Mesendoderm (in vitro differentiated cells): ENCODE measurements around the gene CENPM. TPM values are rescaled to one million over a fixed set of nuclear protein-coding genes. Genes with fewer than 3 reads are reported as not detected.

Experiments
- DNase-seq: peaks from one replicate; pipeline ENCODE4 v3.0.0; 2013
- H2AK5ac ChIP-seq: 2 replicates; pipeline ENCODE4 v1.6.1; 2013; ENCODE audit warnings: low read length, inconsistent platforms
- H2BK120ac ChIP-seq: 2 replicates; pipeline ENCODE4 v1.6.1; 2013; ENCODE audit warnings: low read depth, mild to moderate bottlenecking, low read length, moderate library complexity, mixed read lengths
- H2BK15ac ChIP-seq: replicated peaks from 2 replicates; pipeline ENCODE4 v1.6.1; 2013; ENCODE audit warnings: low read depth, mild to moderate bottlenecking, moderate library complexity
- H2BK5ac ChIP-seq: 2 replicates; pipeline ENCODE4 v1.6.1; 2013; ENCODE audit warnings: low read length, inconsistent platforms
- H3K18ac ChIP-seq: 2 replicates; pipeline ENCODE4 v1.6.1; 2013; ENCODE audit warnings: mild to moderate bottlenecking, low read length, mixed read lengths
- H3K23ac ChIP-seq: one replicate; pipeline ENCODE4 v1.6.1; 2013; ENCODE audit warnings: low read length
- H3K27ac ChIP-seq: 2 replicates; pipeline ENCODE4 v1.5.1; 2013; ENCODE audit warnings: low read depth, mild to moderate bottlenecking, inconsistent platforms, low read length, moderate library complexity
- H3K27me3 ChIP-seq: 2 replicates; pipeline ENCODE4 v1.6.1; 2013; ENCODE audit warnings: low read length, control low read depth, mild to moderate bottlenecking, inconsistent platforms; ENCODE audit not compliant: insufficient read depth, poor library complexity
- H3K36me3 ChIP-seq: 2 replicates; pipeline ENCODE4 v1.6.1; 2013; ENCODE audit warnings: low read length, inconsistent platforms; ENCODE audit not compliant: control insufficient read depth, insufficient read depth
- H3K4ac ChIP-seq: one replicate; pipeline ENCODE4 v1.6.1; 2013; ENCODE audit warnings: low read depth, mild to moderate bottlenecking, low read length, moderate library complexity
- H3K4me1 ChIP-seq: 2 replicates; pipeline ENCODE4 v1.6.1; 2013; ENCODE audit warnings: low read depth, low read length, inconsistent platforms; ENCODE audit not compliant: control insufficient read depth
- H3K4me2 ChIP-seq: 2 replicates; pipeline ENCODE4 v1.6.1; 2013; ENCODE audit warnings: low read length
- H3K4me3 ChIP-seq: 2 replicates; pipeline ENCODE4 v1.5.1; 2013; ENCODE audit warnings: mild to moderate bottlenecking, low read length
- H3K56ac ChIP-seq: one replicate; pipeline ENCODE4 v1.6.1; 2013; ENCODE audit warnings: low read length
- H3K79me1 ChIP-seq: 2 replicates; pipeline ENCODE4 v1.6.1; 2013; ENCODE audit warnings: low read length, inconsistent platforms
- H3K79me2 ChIP-seq: 2 replicates; pipeline ENCODE4 v1.6.1; 2013; ENCODE audit warnings: mild to moderate bottlenecking, low read length; ENCODE audit not compliant: control insufficient read depth, insufficient read depth
- H3K9ac ChIP-seq: 2 replicates; pipeline ENCODE4 v1.6.1; 2013; ENCODE audit warnings: low read length, inconsistent platforms
- H4K5ac ChIP-seq: one replicate; pipeline ENCODE4 v1.6.1; 2013; ENCODE audit warnings: low read length
- H4K8ac ChIP-seq: one replicate; pipeline ENCODE4 v1.6.1; 2013; ENCODE audit warnings: low read depth, mild to moderate bottlenecking, control low read depth, low read length, moderate library complexity
- WGBS: extraction: QIAGEN DNeasy Blood & Tissue Kit; methylation state at CpG from one replicate; pipeline ENCODE4 v1.1.7; 2013; ENCODE audit warnings: low lambda C conversion rate, missing lambda C conversion rate; ENCODE audit not compliant: insufficient coverage; ENCODE audit errors: extremely low coverage; 5-methylcytosine and 5-hydroxymethylcytosine counted together
- polyA plus RNA-seq, 2 experiments: library from polyadenylated mRNA; stranded (reverse); fragments of 200-250 nt; gene quantifications; one replicate each; pipeline ENCODE4 v1.2.3, GENCODE V29; 2013

The CENPM gene, protein sequence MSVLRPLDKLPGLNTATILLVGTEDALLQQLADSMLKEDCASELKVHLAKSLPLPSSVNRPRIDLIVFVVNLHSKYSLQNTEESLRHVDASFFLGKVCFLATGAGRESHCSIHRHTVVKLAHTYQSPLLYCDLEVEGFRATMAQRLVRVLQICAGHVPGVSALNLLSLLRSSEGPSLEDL
- polyA plus RNA-seq (2013, experiment 1 of 2): 46.1 TPM
- polyA plus RNA-seq (2013, experiment 2 of 2): 46.4 TPM

DNA sequence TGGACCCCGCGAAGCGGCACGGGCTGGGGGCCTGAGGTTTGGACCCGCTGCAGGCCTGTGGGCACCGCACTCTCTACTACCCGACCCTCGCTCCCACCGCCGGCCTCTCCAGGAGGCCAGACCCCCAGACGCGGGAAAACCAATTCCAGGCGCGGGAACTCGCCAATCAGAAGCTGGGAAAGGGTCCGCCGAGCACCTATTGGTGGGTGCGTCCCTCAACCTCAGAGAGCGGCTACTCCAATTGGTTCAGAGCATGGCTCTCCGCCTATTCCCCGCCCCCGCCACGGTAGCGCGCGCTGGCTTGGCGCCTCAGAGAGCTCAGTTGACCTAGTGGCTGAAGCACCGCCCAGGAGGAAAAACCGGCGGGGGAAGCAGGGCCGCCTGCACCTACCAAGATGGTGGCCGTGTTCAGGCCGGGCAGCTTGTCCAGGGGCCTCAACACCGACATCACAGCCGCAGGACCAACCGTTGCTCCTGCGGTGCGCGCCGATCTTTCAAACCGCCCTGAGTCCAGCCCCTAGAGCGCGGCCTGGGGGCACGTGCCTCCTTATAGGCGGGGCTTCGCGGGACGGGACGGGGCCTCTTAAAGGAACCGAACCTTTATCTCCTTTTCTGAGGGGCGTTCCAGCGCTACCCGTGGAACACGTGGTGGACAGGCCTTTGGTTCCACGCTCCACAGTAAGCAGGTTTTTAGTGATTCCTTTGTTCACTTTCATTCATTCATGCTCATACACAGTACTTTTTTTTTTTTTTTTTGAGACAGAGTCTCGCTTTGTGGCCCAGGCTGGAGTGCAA lies at the start of gene CENPM:
Gene CENPM (minus strand): TSS at position 524 of the 795 bp plus-strand sequence. CDS start 76 bp downstream, at position 448.
- no peak within 1 kb of the TSS for H2BK5ac ChIP-seq
- H3K4me3 ChIP-seq: peak within 1 kb of the TSS; percentile 67
- H4K5ac ChIP-seq: no peak within 1 kb of the TSS
- H3K36me3 ChIP-seq: peaks cover 3% of the 10 kb centered on the region
- H3K9ac ChIP-seq: peak within 1 kb of the TSS; percentile 84
- H3K27ac ChIP-seq: peak within 1 kb of the TSS; percentile 75
- no peak within 1 kb of the TSS for H2AK5ac ChIP-seq
- peak; percentile 99 for DNase-seq
- H3K79me1 ChIP-seq: peaks cover 2% of the 10 kb centered on the region
- peak within 1 kb of the TSS; percentile 91 for H3K56ac ChIP-seq
- WGBS: no CpG with 5 or more reads among the region's 56 CpGs
- peaks cover 8% of the 10 kb centered on the region for H3K79me2 ChIP-seq
- H3K18ac ChIP-seq: peak within 1 kb of the TSS; percentile 15
- peaks cover 5% of the 10 kb centered on the region for H3K4me1 ChIP-seq
- H2BK120ac ChIP-seq: no peak within 1 kb of the TSS
- peak within 1 kb of the TSS; percentile 70 for H3K4ac ChIP-seq
- H2BK15ac ChIP-seq: no peak within 1 kb of the TSS
- no peaks in the 10 kb centered on the region for H3K27me3 ChIP-seq
- no peak within 1 kb of the TSS for H3K23ac ChIP-seq
- H3K4me2 ChIP-seq: peak within 1 kb of the TSS; percentile 55
- H4K8ac ChIP-seq: no peak within 1 kb of the TSS

DNA sequence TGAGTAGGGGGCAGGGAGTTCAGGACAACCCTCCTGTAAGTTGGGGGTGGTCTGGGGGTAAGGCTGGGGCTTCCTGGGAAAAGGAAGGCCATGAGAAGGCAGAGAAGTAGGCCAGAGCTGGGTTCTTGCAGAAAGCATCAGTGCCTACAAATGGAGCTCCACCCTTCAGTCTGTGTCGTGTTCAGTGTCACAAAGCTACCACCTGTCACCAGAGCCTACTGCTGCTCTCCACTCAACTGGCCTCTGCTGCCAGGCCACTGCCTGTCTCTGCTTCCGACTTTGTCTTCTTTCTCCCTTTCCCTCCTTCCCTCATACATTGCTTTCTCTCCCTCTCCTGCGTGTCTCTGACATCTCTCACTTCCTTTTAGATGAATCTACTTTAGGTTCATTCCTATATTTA lies 48.3 kb upstream of the CENPM start:
- Histone ChIP-seq H3K56ac (no peak overlapping the region), H4K8ac (no peak overlapping the region), H3K4me2 (no peak overlapping the region), H3K27me3 (no peaks in the 10 kb centered on the region), H3K4ac (no peak overlapping the region), H3K36me3 (no peaks in the 10 kb centered on the region), H3K27ac (no peak overlapping the region), H3K4me3 (no peak overlapping the region), H4K5ac (no peak overlapping the region), H2AK5ac (no peak overlapping the region), H2BK120ac (no peak overlapping the region), H3K79me2 (no peaks in the 10 kb centered on the region), H2BK15ac (no peak overlapping the region), H3K18ac (no peak overlapping the region), H3K79me1 (no peaks in the 10 kb centered on the region), H3K9ac (no peak overlapping the region), H3K23ac (no peak overlapping the region), H3K4me1 (no peaks in the 10 kb centered on the region), H2BK5ac (no peak overlapping the region)
- no peak for DNase-seq
- no CpG with 5 or more reads among the region's 3 CpGs for WGBS

DNA sequence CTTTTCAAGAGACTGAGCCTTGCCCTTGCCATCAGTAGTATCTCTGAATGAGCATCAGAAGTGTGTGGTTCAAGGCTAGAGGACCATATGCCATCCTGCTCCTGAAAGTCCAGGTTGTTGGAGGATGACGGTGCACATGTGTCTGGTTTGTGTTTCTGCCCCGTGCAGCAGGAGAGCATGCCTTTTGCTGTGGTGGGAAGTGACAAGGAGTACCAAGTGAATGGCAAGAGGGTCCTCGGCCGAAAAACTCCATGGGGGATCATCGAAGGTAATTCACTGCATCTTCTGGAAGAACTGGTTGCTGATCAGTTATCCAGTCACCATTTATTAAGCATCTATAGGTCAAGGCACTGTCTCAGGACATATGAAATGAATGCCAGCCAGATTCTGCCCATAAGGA lies 45.5 kb upstream of the CENPM start:
- Histone ChIP-seq H3K4me3 (no peak overlapping the region), H3K36me3 (no peaks in the 10 kb centered on the region), H3K56ac (no peak overlapping the region), H3K79me1 (no peaks in the 10 kb centered on the region), H3K4me2 (no peak overlapping the region), H4K8ac (no peak overlapping the region), H3K79me2 (no peaks in the 10 kb centered on the region), H2BK120ac (no peak overlapping the region), H3K4ac (no peak overlapping the region), H4K5ac (no peak overlapping the region), H3K23ac (no peak overlapping the region), H3K27me3 (no peaks in the 10 kb centered on the region), H2AK5ac (no peak overlapping the region), H3K18ac (no peak overlapping the region), H3K4me1 (no peaks in the 10 kb centered on the region), H3K27ac (no peak overlapping the region), H2BK15ac (no peak overlapping the region), H2BK5ac (no peak overlapping the region), H3K9ac (no peak overlapping the region)
- WGBS: no CpG with 5 or more reads among the region's 5 CpGs
- DNase-seq: no peak

DNA sequence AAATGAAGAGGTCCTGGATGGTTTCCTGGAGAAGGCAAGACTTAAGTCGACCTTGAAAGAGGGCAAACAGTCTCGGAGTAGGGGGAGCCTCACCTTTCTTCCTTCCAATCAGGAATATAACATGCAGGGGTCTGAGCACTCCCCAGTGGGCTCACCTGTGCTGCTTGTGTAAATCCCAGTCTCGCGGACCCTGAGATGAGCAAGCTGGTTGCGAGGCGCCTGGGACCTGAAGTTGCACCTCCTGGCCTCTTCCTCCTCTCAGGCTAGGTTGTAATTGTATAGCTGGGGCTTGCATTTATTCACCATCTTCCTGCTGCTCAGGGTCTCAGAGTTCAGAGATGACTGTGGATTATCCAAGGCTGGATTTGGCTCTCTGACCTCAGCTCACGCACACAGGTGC lies 44.2 kb upstream of the CENPM start:
- no peak overlapping the region for H4K5ac ChIP-seq
- H3K4me2 ChIP-seq: no peak overlapping the region
- H2AK5ac ChIP-seq: no peak overlapping the region
- H3K4me1 ChIP-seq: no peaks in the 10 kb centered on the region
- no peaks in the 10 kb centered on the region for H3K36me3 ChIP-seq
- no CpG with 5 or more reads among the region's 7 CpGs for WGBS
- H4K8ac ChIP-seq: no peak overlapping the region
- H3K79me2 ChIP-seq: no peaks in the 10 kb centered on the region
- H2BK5ac ChIP-seq: no peak overlapping the region
- no peak overlapping the region for H3K27ac ChIP-seq
- no peak overlapping the region for H3K18ac ChIP-seq
- no peak overlapping the region for H3K9ac ChIP-seq
- no peak overlapping the region for H2BK15ac ChIP-seq
- no peak overlapping the region for H3K4ac ChIP-seq
- H2BK120ac ChIP-seq: no peak overlapping the region
- no peaks in the 10 kb centered on the region for H3K27me3 ChIP-seq
- no peaks in the 10 kb centered on the region for H3K79me1 ChIP-seq
- no peak for DNase-seq
- no peak overlapping the region for H3K23ac ChIP-seq
- H3K4me3 ChIP-seq: no peak overlapping the region
- no peak overlapping the region for H3K56ac ChIP-seq

DNA sequence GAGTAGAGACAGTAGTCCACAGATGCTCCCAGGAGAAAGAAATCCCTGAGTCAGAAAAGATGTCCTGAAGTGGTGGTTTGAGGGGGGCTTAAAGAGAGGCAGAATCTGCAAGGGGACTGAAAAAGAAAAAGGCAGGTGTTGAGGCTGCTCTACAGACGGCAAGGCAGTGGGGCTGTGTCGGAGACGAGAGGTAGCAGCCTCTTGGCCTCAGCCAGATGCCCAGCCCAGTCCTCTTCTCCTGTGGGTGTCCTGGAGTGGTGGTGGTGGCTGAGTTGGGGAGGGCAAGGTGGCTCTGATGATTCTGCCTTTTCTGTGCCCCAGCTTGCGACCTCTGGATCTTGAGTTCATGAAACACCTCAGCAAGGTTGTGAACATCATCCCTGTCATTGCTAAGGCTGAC lies 42.3 kb upstream of the CENPM start:
- Histone ChIP-seq H2BK5ac (no peak overlapping the region), H3K79me2 (no peaks in the 10 kb centered on the region), H2AK5ac (no peak overlapping the region), H3K18ac (no peak overlapping the region), H2BK120ac (no peak overlapping the region), H3K27me3 (no peaks in the 10 kb centered on the region), H3K4me1 (no peaks in the 10 kb centered on the region), H3K9ac (no peak overlapping the region), H4K5ac (no peak overlapping the region), H2BK15ac (no peak overlapping the region), H3K23ac (no peak overlapping the region), H3K79me1 (no peaks in the 10 kb centered on the region), H3K36me3 (no peaks in the 10 kb centered on the region), H3K27ac (no peak overlapping the region), H4K8ac (no peak overlapping the region), H3K4ac (no peak overlapping the region), H3K4me2 (no peak overlapping the region), H3K4me3 (no peak overlapping the region), H3K56ac (no peak overlapping the region)
- WGBS: no CpG with 5 or more reads among the region's 4 CpGs
- DNase-seq: no peak
